Measurements from ENCODE around the gene SRPK3.
"Not testable (repeated sequence)": the region's sequence is repeated elsewhere in the genome, so short reads cannot be mapped to it uniquely, and the experiment has no call there.

SRPK3 gene

DNA sequence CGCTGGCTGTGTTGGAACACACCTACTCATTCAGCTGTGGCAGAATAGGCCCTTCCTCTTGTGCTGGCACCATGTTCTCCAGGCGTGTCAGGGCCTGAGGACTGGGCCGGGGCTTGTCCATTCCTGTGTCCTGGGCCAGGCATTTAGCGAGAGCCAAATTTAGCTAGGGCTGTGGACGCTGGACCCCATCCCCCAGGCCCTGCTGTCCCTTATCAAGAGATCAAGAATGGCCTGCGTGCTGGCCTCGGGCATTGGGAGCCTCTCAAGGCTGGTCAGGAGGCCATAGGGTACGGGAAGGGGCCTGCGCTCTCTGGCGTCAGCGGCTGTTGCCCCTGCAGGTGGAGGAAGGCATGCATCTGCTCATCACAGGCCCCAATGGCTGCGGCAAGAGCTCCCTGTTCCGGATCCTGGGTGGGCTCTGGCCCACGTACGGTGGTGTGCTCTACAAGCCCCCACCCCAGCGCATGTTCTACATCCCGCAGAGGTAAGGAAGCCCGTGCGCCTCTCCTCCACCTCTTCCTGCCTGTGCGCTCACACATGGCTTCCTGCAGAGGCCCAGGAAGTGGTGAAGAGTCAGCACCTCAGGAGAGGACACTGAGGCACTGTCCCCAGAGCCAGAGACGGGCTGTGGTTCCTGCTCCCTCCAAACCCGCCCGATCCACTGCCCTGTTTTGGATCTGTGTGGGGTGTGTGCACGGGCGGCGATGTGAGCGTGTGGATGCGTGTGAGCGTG, 40.9 kb upstream of the SRPK3 start:
- TF ChIP-seq, protein P1, sequence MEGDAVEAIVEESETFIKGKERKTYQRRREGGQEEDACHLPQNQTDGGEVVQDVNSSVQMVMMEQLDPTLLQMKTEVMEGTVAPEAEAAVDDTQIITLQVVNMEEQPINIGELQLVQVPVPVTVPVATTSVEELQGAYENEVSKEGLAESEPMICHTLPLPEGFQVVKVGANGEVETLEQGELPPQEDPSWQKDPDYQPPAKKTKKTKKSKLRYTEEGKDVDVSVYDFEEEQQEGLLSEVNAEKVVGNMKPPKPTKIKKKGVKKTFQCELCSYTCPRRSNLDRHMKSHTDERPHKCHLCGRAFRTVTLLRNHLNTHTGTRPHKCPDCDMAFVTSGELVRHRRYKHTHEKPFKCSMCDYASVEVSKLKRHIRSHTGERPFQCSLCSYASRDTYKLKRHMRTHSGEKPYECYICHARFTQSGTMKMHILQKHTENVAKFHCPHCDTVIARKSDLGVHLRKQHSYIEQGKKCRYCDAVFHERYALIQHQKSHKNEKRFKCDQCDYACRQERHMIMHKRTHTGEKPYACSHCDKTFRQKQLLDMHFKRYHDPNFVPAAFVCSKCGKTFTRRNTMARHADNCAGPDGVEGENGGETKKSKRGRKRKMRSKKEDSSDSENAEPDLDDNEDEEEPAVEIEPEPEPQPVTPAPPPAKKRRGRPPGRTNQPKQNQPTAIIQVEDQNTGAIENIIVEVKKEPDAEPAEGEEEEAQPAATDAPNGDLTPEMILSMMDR (IDR thresholded peaks at IDR 0.05) = no peak
- Histone ChIP-seq H3K4me1 (peaks cover 0 to 12% (median 1%) of the 10 kb centered on the region in 4 donors), H3K9me3 (no peaks in the 10 kb centered on the region), H3K4me3 (no peak overlapping the region), H3K36me3 (peaks cover 0 to 20% (median 13%) of the 10 kb centered on the region in 3 donors), H3K27me3 (no peaks in the 10 kb centered on the region), H3K27ac (no peak overlapping the region)
- intact Hi-C loops (cut with DNase I; ENCODE audit: low total_unique reads) = no loop called here
- no peak for DNase-seq

DNA sequence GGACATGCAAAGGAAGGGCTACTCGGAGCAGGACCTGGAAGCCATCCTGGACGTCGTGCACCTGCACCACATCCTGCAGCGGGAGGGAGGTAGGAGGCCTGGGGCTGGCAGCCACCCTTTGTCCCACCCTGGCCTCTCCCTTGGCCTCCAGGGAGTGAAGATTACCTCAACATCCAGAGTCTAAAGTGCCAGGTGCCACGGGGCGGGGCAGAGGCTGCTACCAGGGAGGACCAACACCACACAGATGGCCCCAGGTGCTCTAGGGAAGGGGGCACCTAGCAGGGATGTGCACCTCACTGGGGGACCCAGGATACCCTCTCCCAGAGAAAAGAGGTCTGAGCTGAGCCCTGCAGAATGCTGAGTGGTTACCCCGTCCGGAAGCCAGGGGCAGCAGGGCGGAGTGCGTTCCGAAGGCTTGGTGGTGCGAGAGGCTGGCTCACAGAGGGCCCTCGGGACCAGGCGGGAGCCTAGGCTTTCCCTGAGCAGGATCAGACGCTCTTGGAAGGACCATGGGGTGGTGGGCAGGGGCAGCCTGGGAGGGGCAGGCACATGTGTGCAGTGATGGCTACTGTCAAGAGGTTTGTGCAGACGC, 40.1 kb upstream of the SRPK3 start:
- Histone ChIP-seq H3K27ac (no peak overlapping the region), H3K27me3 (no peaks in the 10 kb centered on the region)

DNA sequence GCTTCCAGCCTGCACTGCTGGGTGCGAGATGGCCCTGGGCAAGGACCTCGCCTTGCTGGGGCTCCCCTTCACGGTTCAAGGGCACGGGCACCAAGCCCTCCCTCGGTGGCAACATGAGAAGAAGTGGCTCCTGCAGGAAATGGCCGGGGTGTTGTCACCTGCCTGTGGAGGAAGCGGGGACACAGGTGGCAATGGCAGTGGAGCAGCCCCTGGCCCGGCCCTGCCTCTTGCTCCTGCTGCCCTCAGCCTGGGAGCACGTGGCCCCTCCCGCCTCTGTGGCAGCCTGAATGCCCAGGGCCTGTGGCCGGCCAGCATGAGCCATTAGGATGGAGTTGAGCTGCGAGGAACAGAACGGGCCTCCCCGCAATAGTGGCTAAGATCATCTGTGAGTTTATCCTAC, 39.4 kb upstream of the SRPK3 start:
- H3K36me3 ChIP-seq = peaks cover 0 to 15% (median 6%) of the 10 kb centered on the region in 3 donors
- H3K27me3 ChIP-seq = no peaks in the 10 kb centered on the region
- DNase-seq = no peak
- no peak overlapping the region for H3K27ac ChIP-seq
- TF ChIP-seq, protein P1 (IDR thresholded peaks at IDR 0.05) = no peak
- H3K4me3 ChIP-seq = no peak overlapping the region
- peaks cover 0 to 16% (median 1%) of the 10 kb centered on the region in 4 donors for H3K4me1 ChIP-seq
- no peaks in the 10 kb centered on the region for H3K9me3 ChIP-seq
- intact Hi-C loops (cut with DNase I; ENCODE audit: low total_unique reads) = no loop called here

More for the DNA sequence above, 40.1 kb upstream of the SRPK3 start:
- H3K36me3 ChIP-seq = peaks cover 0 to 20% (median 13%) of the 10 kb centered on the region in 3 donors
- no peak for DNase-seq
- H3K4me1 ChIP-seq = peaks cover 0 to 16% (median 1%) of the 10 kb centered on the region in 4 donors
- TF ChIP-seq, protein P1 (IDR thresholded peaks at IDR 0.05) = no peak
- H3K9me3 ChIP-seq = no peaks in the 10 kb centered on the region
- no peak overlapping the region for H3K4me3 ChIP-seq
- intact Hi-C loops (cut with DNase I; ENCODE audit: low total_unique reads) = no loop called here

DNA sequence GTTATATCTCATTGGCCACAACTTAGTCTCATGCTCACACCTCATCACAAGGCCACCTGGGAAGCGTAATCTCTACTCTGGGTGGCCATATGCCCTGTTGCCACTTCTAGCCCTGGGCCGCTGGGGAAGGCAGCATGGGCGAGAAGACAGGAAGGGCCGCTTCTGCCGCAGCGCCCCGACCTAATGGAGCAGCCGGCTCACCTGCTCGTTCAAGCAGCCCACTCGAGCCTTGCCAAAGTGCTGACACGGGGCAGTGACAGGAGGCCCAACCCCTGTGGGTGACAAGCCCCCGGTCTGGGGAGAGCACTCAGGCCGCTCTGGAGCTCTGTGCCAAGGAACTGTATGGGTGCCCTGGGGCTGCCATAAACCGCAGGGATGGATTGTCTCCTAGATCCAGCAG, 38.7 kb upstream of the SRPK3 start:
- H3K36me3 ChIP-seq; DNase-seq; H3K27me3 ChIP-seq; H3K27ac ChIP-seq; H3K9me3 ChIP-seq; H3K4me3 ChIP-seq; intact Hi-C loops (cut with DNase I; ENCODE audit: low total_unique reads): not testable (repeated sequence)
- H3K4me1 ChIP-seq = peaks cover 0 to 16% (median 1%) of the 10 kb centered on the region in 4 donors

DNA sequence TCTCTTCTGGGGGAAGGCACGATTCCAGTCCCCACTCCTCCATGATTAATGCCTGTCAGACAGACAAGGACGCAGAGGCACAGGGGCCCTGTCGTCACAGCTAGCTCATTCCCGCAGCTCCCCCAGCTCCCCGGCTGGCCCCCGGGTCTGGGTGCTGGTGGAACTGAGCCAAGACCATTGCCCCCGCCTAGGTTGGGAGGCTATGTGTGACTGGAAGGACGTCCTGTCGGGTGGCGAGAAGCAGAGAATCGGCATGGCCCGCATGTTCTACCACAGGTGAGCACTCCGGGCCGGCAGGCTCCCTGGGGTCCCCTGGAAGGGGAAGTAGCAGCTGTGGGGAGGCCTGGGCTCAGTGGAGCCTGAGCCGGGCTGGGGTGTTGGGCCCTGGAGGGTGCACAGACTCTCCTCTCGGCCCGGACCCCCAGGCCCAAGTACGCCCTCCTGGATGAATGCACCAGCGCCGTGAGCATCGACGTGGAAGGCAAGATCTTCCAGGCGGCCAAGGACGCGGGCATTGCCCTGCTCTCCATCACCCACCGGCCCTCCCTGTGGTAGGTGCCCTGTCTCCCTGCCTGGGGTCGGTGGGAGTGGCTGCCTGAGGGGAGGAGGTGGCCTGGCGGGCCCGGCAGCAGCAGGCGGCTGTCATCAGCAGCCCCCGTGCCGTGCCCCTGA, 37.9 kb upstream of the SRPK3 start:
- DNase-seq; H3K9me3 ChIP-seq; H3K36me3 ChIP-seq; intact Hi-C loops (cut with DNase I; ENCODE audit: low total_unique reads); H3K27me3 ChIP-seq; H3K4me3 ChIP-seq: not testable (repeated sequence)
- Histone ChIP-seq H3K4me1 (peaks cover 0 to 16% (median 1%) of the 10 kb centered on the region in 4 donors), H3K27ac (peak overlapping the region; percentile 82 to 91)

DNA sequence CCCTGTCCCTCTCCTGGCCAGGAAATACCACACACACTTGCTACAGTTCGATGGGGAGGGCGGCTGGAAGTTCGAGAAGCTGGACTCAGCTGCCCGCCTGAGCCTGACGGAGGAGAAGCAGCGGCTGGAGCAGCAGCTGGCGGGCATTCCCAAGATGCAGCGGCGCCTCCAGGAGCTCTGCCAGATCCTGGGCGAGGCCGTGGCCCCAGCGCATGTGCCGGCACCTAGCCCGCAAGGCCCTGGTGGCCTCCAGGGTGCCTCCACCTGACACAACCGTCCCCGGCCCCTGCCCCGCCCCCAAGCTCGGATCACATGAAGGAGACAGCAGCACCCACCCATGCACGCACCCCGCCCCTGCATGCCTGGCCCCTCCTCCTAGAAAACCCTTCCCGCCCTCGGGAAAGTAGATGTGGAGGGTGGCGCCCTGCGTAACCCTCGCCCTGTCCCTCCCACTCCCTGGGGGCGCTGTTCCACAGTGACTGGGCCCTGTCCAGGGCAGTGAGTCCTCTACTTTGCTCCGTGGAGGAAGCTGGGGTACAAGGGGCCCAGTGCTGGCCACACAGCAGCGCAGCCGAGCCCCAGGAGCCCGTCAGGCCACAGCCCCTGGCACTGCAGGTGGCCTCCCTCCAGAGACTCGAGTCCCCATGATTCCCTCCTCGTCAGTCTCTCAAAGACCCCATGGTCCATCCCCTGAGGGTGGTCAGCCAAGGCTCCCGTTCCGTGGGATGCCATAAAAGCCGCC, 37.2 kb upstream of the SRPK3 start:
- H3K4me3 ChIP-seq = peak overlapping the region; percentile 40 to 46
- H3K36me3 ChIP-seq; intact Hi-C loops (cut with DNase I; ENCODE audit: low total_unique reads); H3K27me3 ChIP-seq; H3K9me3 ChIP-seq: not testable (repeated sequence)
- peak; percentile 85 to 95 for DNase-seq
- peaks cover 0 to 16% (median 1%) of the 10 kb centered on the region in 4 donors for H3K4me1 ChIP-seq
- peak overlapping the region; percentile 82 to 91 for H3K27ac ChIP-seq
- TF ChIP-seq, protein P1 (IDR thresholded peaks at IDR 0.05) = peak in 1 of 2 experiments; percentile 13

All from tibial artery (tissue), 4 donors.